ENCODE measurements around the gene KIF3B.

The KIF3B gene

DNA sequence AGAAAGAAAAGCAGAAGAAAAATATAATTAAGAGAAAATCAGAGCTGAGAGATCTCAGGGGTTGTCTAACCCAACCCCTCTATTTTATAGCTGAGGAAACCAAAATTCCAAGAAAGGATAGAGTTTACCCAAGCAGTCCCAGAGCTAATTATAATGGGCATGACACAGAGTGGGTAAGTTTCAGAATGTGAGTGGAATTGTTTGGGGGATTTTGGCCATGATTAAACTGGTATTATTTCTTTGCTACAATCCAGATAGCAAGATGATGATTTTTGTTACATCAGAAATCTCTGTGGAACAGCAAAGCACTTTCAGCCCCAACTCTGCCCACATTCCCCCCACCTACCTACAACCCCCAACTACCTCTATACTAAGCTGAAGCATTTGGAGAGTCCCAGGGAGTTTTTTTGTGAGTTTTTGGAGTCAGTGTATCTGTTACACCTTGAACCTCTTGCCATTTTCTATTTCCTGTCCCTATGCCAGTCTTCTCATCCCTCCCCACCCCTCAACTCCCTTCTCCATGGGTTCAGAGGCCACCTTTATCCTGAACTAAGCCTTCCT is 45.0 kb upstream of the KIF3B start:
- no peak for DNase-seq (ENCODE audit: low spot score)
- in situ Hi-C loops (cut with MboI; ENCODE audit: low sequenced_read_pairs, unreplicated experiment): no loop called here
- no peak for TF ChIP-seq CTCF (IDR thresholded peaks at IDR 0.05; ENCODE audit: borderline replicate concordance, control extremely low read depth, extremely low read depth, insufficient read depth, missing control alignments)

- in situ Hi-C loops (cut with MboI; ENCODE audit: low sequenced_read_pairs, unreplicated experiment): no loop called here
- no peak for TF ChIP-seq CTCF (IDR thresholded peaks at IDR 0.05; ENCODE audit: borderline replicate concordance, control extremely low read depth, extremely low read depth, insufficient read depth, missing control alignments)
- no peak for DNase-seq (ENCODE audit: low spot score)
These were observed 44.2 kb upstream of the KIF3B start for GRCh38 chr20:32233286-32233685.

- in situ Hi-C loops (cut with MboI; ENCODE audit: low sequenced_read_pairs, unreplicated experiment): no loop called here
- DNase-seq (ENCODE audit: low spot score): no peak
- TF ChIP-seq CTCF (IDR thresholded peaks at IDR 0.05; ENCODE audit: borderline replicate concordance, control extremely low read depth, extremely low read depth, insufficient read depth, missing control alignments): no peak
These were observed 43.2 kb upstream of the KIF3B start for GRCh38 chr20:32234135-32234808.

DNA sequence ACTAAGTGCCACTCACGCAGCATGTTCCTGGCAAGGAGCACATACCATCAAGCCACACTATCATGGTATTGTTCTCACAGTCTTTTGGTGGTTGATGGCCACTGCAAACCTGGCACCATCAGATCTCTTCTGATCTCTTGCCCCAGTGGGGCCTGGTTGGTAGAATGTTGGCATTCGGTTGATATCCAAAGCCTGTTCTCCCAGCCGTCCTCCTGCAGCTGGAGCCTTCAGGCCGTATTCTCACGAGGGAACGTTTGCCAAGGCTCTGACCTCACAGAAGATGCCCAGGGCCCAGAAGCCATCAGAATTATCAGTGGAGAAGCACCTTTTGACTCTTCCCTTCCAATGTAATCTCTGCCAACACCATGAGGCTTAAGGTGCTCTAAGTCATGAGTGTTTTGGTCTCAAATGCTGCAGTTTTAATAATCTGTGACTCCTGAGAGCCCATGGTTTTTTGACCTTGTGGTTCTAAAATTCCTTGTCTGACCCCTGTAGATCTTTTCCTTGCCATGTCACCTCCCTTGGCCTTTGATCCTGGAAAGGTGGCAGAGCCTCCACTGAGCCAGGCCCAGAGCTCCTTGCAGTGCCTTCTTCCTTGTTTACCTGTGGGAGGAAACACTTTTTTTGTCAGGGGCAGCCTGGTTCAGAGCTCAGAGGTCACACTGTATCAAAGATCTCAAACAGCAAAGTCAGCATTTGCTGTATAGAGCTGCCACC is 42.0 kb upstream of the KIF3B start:
- TF ChIP-seq CTCF (IDR thresholded peaks at IDR 0.05; ENCODE audit: borderline replicate concordance, control extremely low read depth, extremely low read depth, insufficient read depth, missing control alignments): no peak
- in situ Hi-C loops (cut with MboI; ENCODE audit: low sequenced_read_pairs, unreplicated experiment): no loop called here
- DNase-seq (ENCODE audit: low spot score): no peak

DNA sequence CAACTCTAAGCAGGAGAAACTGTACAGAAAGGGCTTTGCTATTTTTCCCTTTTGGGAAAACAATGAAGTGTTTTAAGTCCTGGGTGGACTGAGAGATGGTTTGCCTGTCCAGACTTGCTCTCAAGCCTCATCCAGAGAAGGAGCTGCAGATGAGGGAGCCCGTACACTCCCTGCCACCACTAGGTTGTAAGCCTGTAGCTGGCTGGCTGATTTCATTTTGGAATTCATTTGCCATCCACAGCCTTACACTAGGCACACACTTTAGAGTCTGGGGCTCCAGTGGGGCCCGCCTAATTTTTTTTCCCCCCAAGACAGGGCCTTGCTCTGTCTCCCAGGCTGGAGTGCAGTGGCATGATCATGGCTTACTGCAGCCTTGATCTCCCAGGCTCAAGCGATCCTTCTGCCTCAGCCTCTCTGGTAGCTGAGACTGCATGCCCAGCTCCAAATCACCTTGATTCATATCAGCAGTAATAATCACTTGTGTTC is 41.4 kb upstream of the KIF3B start:
- no peak for TF ChIP-seq CTCF (IDR thresholded peaks at IDR 0.05; ENCODE audit: borderline replicate concordance, control extremely low read depth, extremely low read depth, insufficient read depth, missing control alignments)
- DNase-seq (ENCODE audit: low spot score): no peak
- in situ Hi-C loops (cut with MboI; ENCODE audit: low sequenced_read_pairs, unreplicated experiment): no loop called here

DNA sequence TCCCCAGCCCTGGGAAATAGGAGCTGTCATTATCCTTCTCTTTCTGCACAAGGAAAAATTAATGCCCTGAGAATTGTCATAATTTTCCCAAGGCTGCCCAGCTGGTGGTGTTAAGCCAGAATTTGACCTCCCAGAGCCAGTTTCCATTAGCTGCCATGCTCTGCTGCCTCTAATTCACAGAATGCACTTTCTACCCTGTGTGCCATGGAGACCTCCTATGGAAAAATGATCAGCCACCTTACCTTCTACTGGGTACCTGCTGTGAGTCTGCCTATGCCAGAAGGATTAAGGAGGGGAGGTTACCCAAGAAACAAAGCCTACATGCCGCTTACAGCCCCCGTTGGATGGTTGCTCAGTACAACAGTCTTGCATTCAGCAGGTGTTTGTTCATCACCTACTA is 40.6 kb upstream of the KIF3B start:
- no peak for TF ChIP-seq CTCF (IDR thresholded peaks at IDR 0.05; ENCODE audit: borderline replicate concordance, control extremely low read depth, extremely low read depth, insufficient read depth, missing control alignments)
- in situ Hi-C loops (cut with MboI; ENCODE audit: low sequenced_read_pairs, unreplicated experiment): no loop called here
- DNase-seq (ENCODE audit: low spot score): no peak
